GM12874 (cell line): Measurements from ENCODE around the gene CD79A.

Source experiments
- TF ChIP-seq, protein P1 (sequence below): IDR thresholded peaks from 2 replicates; pipeline ENCODE4 v1.5.1; 2011; ENCODE audit warnings: low read depth, mild to moderate bottlenecking, control low read depth, low read length, moderate library complexity; ENCODE audit not compliant: insufficient read depth

Gene CD79A

GRCh38 chr19:41863209-41863931 is 13.7 kb upstream of the CD79A start:
- TF ChIP-seq, protein P1, sequence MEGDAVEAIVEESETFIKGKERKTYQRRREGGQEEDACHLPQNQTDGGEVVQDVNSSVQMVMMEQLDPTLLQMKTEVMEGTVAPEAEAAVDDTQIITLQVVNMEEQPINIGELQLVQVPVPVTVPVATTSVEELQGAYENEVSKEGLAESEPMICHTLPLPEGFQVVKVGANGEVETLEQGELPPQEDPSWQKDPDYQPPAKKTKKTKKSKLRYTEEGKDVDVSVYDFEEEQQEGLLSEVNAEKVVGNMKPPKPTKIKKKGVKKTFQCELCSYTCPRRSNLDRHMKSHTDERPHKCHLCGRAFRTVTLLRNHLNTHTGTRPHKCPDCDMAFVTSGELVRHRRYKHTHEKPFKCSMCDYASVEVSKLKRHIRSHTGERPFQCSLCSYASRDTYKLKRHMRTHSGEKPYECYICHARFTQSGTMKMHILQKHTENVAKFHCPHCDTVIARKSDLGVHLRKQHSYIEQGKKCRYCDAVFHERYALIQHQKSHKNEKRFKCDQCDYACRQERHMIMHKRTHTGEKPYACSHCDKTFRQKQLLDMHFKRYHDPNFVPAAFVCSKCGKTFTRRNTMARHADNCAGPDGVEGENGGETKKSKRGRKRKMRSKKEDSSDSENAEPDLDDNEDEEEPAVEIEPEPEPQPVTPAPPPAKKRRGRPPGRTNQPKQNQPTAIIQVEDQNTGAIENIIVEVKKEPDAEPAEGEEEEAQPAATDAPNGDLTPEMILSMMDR: no peak

GRCh38 chr19:41864374-41864773 is 12.7 kb upstream of the CD79A start:
- TF ChIP-seq, protein P1: no peak

DNA sequence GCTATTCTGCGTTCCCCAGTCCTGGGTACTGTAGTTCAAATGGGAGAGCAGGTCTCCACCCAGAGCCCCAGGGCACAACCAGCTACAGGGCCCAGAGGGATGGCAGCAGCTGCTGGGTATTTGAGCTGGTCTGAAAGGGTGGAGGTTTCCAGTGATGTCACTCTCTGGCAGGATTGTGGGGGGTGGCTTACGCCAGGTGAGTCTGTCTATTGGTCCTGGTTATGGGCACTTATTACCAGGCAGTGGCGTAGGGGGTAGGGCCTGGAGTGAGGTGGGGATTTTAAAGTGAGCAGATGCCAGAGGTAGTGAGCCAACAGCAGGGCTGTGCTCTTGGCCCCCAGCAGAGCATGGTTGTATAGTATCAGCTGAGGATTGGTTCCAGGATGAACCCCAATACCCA is 10.8 kb upstream of the CD79A start:
- TF ChIP-seq, protein P1: no peak

GRCh38 chr19:41868120-41868988 is 8.7 kb upstream of the CD79A start:
- TF ChIP-seq, protein P1: no peak

GRCh38 chr19:41868989-41869300 is 8.1 kb upstream of the CD79A start:
- TF ChIP-seq, protein P1: no peak

DNA sequence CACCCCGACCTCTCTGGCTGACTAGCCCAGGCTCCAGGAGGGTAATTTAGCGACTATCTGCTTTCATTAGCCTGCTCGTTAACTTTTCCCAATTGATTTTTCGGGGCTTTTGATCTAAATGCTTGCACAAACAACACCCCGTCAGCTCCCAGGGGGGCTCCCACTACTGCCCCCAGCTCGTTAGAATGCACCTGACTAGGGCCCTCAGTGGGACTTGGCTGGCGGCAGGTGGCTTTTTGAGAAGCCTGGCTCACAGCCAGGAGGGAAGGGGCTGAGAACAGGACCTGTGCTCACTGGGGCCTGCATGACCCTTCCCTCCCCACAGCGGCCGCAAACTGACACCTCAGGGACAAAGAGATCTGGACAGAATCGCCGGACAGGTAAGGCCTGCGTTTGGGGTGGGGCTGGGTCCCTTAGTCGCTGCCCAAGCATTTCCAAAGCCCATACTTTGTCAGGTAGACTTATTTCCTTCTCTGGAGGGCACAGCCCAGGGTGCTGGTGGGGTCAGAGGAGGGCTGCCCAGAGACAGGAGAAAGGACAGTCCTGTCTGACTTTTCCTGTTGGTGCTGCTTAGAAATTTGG is 7.6 kb upstream of the CD79A start:
- TF ChIP-seq, protein P1: no peak

DNA sequence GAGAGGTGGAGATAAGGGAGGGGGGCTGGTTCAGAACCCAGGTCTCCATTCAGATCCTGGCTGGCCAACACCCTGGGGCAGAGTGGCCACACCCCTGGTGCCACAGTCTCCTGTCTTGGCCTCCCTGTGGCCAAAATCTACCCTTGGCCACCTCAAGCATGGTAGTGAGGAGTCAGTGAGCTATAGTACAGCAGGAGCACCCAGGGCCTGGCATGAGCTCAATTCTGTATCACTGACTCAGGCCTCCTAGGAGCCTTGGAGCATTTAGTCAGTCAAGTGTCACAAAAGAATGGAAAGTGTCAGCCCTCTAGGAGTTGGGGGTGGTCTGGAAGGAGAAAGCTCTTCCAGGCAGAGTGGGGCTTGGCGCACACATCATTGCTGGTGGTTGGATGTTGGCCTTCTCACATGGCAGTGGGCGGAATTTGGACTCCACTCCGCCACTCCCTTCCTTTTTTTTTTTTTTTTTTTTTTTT is 6.6 kb upstream of the CD79A start:
- TF ChIP-seq, protein P1: no peak
